Stimulated activated CD8-positive, alpha-beta memory T cell treated with anti-CD3 and anti-CD28 coated beads, Interleukin-7, amount 100 ng/mL, for 24 hours (primary cell): ENCODE results near the gene LY6G6D.

Source experiments
- DNase-seq: peaks from one replicate; pipeline ENCODE4 v3.0.0-alpha.2; 2020; ENCODE audit warnings: low read depth

Gene LY6G6D

GRCh38 chr6:31764198-31764597 lies 49.0 kb downstream of the LY6G6D start:
- no peak for DNase-seq

- DNase-seq = no peak
Measured at GRCh38 chr6:31765559-31765909, 50.4 kb downstream of the LY6G6D start.

GRCh38 chr6:31765910-31766794 lies 51.0 kb downstream of the LY6G6D start:
- no peak for DNase-seq

- no peak for DNase-seq
Measured at GRCh38 chr6:31767096-31767645, 52.0 kb downstream of the LY6G6D start.
